ENCODE measurements around the gene VSTM2B.
"Not testable (repeated sequence)": the region's sequence is repeated elsewhere in the genome, so short reads cannot be mapped to it uniquely, and the experiment has no call there.

The VSTM2B gene

GRCh38 chr19:29525901-29526729 lies at the start of gene VSTM2B:
Gene VSTM2B, plus strand, starts transcription at chr19:29525994. Its CDS starts 590 bp downstream, at chr19:29526584.
- DNase-seq (ENCODE audit: low spot score) = no peak

GRCh38 chr19:29476528-29476927 lies 49.3 kb upstream of the VSTM2B start:
- no peak for DNase-seq (ENCODE audit: low spot score)

- no peak for DNase-seq (ENCODE audit: low spot score)
These were observed 47.8 kb upstream of the VSTM2B start for GRCh38 chr19:29477831-29478577.

GRCh38 chr19:29478578-29479565 lies 46.9 kb upstream of the VSTM2B start:
- no peak for DNase-seq (ENCODE audit: low spot score)

- DNase-seq (ENCODE audit: low spot score) = no peak
These were observed 45.9 kb upstream of the VSTM2B start for GRCh38 chr19:29479941-29480340.

GRCh38 chr19:29480507-29480906 lies 45.3 kb upstream of the VSTM2B start:
- no peak for DNase-seq (ENCODE audit: low spot score)

- DNase-seq (ENCODE audit: low spot score) = no peak
These were observed 42.7 kb upstream of the VSTM2B start for GRCh38 chr19:29482855-29483640.

GRCh38 chr19:29483641-29483920 lies 42.2 kb upstream of the VSTM2B start:
- DNase-seq (ENCODE audit: low spot score) = no peak

- no peak for DNase-seq (ENCODE audit: low spot score)
These were observed 41.7 kb upstream of the VSTM2B start for GRCh38 chr19:29483944-29484581.

- DNase-seq (ENCODE audit: low spot score) = no peak
These were observed 40.9 kb upstream of the VSTM2B start for GRCh38 chr19:29484876-29485275.

GRCh38 chr19:29485293-29485692 lies 40.5 kb upstream of the VSTM2B start:
- no peak for DNase-seq (ENCODE audit: low spot score)

GRCh38 chr19:29486961-29487360 lies 38.8 kb upstream of the VSTM2B start:
- not testable (repeated sequence) for DNase-seq (ENCODE audit: low spot score)

GRCh38 chr19:29487432-29487831 lies 38.4 kb upstream of the VSTM2B start:
- DNase-seq (ENCODE audit: low spot score) = no peak

- DNase-seq (ENCODE audit: low spot score) = no peak
These were observed 37.5 kb upstream of the VSTM2B start for GRCh38 chr19:29488316-29488715.

- DNase-seq (ENCODE audit: low spot score) = no peak
These were observed 36.4 kb upstream of the VSTM2B start for GRCh38 chr19:29489172-29489951.

GRCh38 chr19:29491491-29491890 lies 34.3 kb upstream of the VSTM2B start:
- DNase-seq (ENCODE audit: low spot score) = no peak

GRCh38 chr19:29491995-29492577 lies 33.7 kb upstream of the VSTM2B start:
- no peak for DNase-seq (ENCODE audit: low spot score)

- no peak for DNase-seq (ENCODE audit: low spot score)
These were observed 33.0 kb upstream of the VSTM2B start for GRCh38 chr19:29492769-29493168.

- no peak for DNase-seq (ENCODE audit: low spot score)
These were observed 30.7 kb upstream of the VSTM2B start for GRCh38 chr19:29495091-29495490.
